ENCODE data around the gene SGSM1. TPM values are rescaled to one million over a fixed set of nuclear protein-coding genes. Genes with fewer than 3 reads are reported as not detected.

Gene SGSM1
- total and polyA plus RNA-seq, 9 of the 15 experiments (the other 6 are each of a cell fraction or from before 2014, with no cell fraction given), result not detected

GRCh38 chr22:24807284-24807950 lies 1.4 kb downstream of the SGSM1 start:
- H3K4me1 ChIP-seq (replicated peaks in 1 of 2; ENCODE audit: control insufficient read depth in 2 of 2, insufficient read depth in 2 of 2, low read length in 2 of 2), result peaks cover 0 to 10% of the 10 kb centered on the region in 2 experiments; a peak in 2 of 5 replicates
- no peak overlapping the region for H2AFZ ChIP-seq (ENCODE audit: low read depth, low read length)
- no peaks in the 10 kb centered on the region for H3K9me3 ChIP-seq (replicated peaks; ENCODE audit: control insufficient read depth, insufficient read depth, low read depth, low read length)
- no peaks in the 10 kb centered on the region for H3K79me2 ChIP-seq (ENCODE audit: control insufficient read depth, insufficient read depth, low read length)
- DNase-seq (ENCODE audit: extremely low read depth in 1 of 4, low spot score in 3 of 4) (no peak), ATAC-seq (no peak), FAIRE-seq (no peak)
- intact Hi-C loops (cut with micrococcal nuclease), result no loop called here
- 10% methylated on average over 10 of the region's 11 CpGs for WGBS (ENCODE audit: insufficient coverage, low coverage, missing lambda C conversion rate)
- H3K4me3 ChIP-seq, result no peak overlapping the region
- H3K4me2 ChIP-seq (ENCODE audit: insufficient read depth, low read length), result no peak overlapping the region
- H3K27me3 ChIP-seq (ENCODE audit: control insufficient read depth in 2 of 2, insufficient read depth in 2 of 2, low read length in 2 of 2), result peaks cover 6 to 21% of the 10 kb centered on the region in 2 experiments; a peak in 3 of 5 replicates
- TF ChIP-seq TARDBP (IDR thresholded peaks at IDR 0.05), result no peak
- TF ChIP-seq, protein P1, sequence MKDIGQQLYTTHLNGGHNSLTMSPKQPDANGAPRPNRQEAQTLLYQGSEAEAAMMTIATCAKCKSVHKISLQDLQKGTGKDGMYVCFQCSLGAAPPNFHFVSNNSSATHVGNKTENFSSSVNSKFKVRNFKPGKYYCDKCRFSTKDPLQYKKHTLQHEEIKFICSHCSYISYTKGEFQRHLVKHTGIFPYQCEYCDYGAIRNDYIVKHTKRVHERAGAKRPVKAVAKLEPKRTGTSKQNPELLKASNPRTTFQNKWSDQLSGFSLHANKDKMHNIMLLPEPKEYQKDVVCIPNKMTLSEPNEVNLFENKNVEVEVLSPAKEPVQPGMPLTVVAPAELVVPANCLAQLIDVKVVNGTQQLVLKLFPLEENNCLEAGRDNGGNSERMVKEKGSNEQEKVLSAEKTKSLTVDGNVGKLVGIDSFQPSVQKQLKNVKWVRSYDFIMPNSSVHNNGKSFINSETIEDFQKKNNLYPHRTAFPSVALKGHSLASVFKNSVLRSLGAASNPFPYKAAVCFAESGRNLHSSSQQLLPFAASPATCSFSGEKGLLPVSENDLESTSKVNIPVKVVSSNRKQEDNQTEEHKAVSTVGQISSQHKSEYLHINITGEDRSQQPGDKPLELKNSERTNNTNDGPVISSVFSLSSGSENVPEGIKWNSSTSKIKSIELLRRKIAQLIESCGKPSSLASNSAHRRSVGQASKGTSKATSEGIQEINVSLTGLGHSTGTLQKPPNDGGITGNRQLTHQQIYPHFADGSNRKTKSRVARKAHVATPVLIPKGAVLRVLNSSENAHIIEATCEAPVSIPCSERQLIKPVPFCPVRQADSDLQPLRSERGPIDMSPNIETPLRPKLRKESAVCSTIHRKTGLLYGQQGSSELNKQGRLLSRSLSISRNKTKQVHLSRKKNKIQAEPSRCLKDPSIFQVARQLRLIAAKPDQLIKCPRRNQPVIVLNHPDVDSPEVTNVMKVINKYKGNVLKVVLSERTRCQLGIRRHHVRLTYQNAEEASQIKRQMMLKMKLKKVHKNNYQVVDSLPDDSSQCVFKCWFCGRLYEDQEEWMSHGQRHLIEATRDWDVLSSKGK (CRISPR knock-in tag; IDR thresholded peaks at IDR 0.05), result no peak
- H3K27ac ChIP-seq (ENCODE audit: extremely low read depth, low read depth, low read length), result no peak overlapping the region
- POLR2A ChIA-PET, result no interaction called here
- H3K9ac ChIP-seq (ENCODE audit: insufficient read depth in 1 of 2, low read depth in 2 of 2, low read length in 2 of 2), result no peak overlapping the region
- in situ Hi-C loops (cut with MboI), result no loop called here
- H3K9me1 ChIP-seq (ENCODE audit: control insufficient read depth, insufficient read depth, low read length), result no peaks in the 10 kb centered on the region
- no peaks in the 10 kb centered on the region for H3K36me3 ChIP-seq (ENCODE audit: control insufficient read depth, insufficient read depth, low read length)
- BruUV-seq (replicated peaks), result no TSS peak
- H4K20me1 ChIP-seq (replicated peaks; ENCODE audit: control insufficient read depth, insufficient read depth, low read length), result no peaks in the 10 kb centered on the region
- CTCF ChIA-PET (ENCODE audit: low intra/inter-chr PET ratio), result no interaction called here
